Measurements from ENCODE around the gene MYO3B. TPM values are rescaled to one million over a fixed set of nuclear protein-coding genes. Genes with fewer than 3 reads are reported as not detected.

Gene MYO3B
- total RNA-seq, 1 experiment from 2014 or later, result 0.09 TPM

DNA sequence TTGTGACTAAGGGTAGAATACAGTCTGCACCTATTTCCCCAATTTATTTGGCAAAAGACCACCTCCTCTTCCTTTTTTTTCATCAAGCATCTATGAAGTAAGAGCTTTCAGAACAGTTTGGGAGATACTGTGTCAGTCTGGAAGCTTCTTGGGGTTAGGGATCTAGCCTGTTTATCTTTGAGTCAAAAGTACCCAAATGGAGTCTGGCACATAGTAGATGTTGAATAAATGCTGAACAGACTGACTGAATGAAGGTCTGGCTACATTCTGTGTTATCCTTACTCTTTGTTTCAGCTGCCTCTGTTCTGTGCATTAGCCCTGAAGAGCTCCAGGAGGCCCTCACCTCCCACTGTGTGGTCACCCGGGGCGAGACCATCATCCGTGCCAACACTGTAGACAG lies 223.2 kb downstream of the MYO3B start:
- Mint-ChIP-seq H3K4me3 (ENCODE audit: unreplicated experiment) (no peak overlapping the region), H3K27me3 (ENCODE audit: insufficient read depth, unreplicated experiment) (no peaks in the 10 kb centered on the region), H3K27ac (ENCODE audit: unreplicated experiment) (no peak overlapping the region), H3K4me1 (ENCODE audit: low read depth, unreplicated experiment) (peaks cover 8% of the 10 kb centered on the region), H3K36me3 (ENCODE audit: insufficient read depth, unreplicated experiment) (no peaks in the 10 kb centered on the region), H3K9me3 (ENCODE audit: unreplicated experiment) (no peaks in the 10 kb centered on the region)
- ChIA-PET CTCF (no interaction called here), POLR2A (no interaction called here)
- DNase-seq, result no peak
- TF ChIP-seq, protein P1, sequence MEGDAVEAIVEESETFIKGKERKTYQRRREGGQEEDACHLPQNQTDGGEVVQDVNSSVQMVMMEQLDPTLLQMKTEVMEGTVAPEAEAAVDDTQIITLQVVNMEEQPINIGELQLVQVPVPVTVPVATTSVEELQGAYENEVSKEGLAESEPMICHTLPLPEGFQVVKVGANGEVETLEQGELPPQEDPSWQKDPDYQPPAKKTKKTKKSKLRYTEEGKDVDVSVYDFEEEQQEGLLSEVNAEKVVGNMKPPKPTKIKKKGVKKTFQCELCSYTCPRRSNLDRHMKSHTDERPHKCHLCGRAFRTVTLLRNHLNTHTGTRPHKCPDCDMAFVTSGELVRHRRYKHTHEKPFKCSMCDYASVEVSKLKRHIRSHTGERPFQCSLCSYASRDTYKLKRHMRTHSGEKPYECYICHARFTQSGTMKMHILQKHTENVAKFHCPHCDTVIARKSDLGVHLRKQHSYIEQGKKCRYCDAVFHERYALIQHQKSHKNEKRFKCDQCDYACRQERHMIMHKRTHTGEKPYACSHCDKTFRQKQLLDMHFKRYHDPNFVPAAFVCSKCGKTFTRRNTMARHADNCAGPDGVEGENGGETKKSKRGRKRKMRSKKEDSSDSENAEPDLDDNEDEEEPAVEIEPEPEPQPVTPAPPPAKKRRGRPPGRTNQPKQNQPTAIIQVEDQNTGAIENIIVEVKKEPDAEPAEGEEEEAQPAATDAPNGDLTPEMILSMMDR (IDR thresholded peaks at IDR 0.05; ENCODE audit: insufficient read depth in 1 of 2, low read depth in 1 of 2, low read length in 1 of 2, severe bottlenecking in 1 of 2, unreplicated experiment in 1 of 2), result no peak
- no peak overlapping the region for H3K4me3 ChIP-seq (ENCODE audit: low read depth, low read length)
- H3K27me3 ChIP-seq (replicated peaks; ENCODE audit: control insufficient read depth, insufficient read depth, low read length), result no peaks in the 10 kb centered on the region; the same call in 1 of the 2 replicates
- intact Hi-C loops (cut with micrococcal nuclease; ENCODE audit: unreplicated experiment), result loop anchor here (10.0 kb wide), 1 partner anchor 174 kb away; no protein-coding TSS in a partner anchor
- no peaks in the 10 kb centered on the region for H3K9me3 ChIP-seq
- H3K36me3 ChIP-seq (ENCODE audit: control insufficient read depth, insufficient read depth, low read length), result no peaks in the 10 kb centered on the region
- no TSS peak for BruUV-seq (replicated peaks)
- H3K4me1 ChIP-seq, result peaks cover 7% of the 10 kb centered on the region; the same call in 1 of the 2 replicates

DNA sequence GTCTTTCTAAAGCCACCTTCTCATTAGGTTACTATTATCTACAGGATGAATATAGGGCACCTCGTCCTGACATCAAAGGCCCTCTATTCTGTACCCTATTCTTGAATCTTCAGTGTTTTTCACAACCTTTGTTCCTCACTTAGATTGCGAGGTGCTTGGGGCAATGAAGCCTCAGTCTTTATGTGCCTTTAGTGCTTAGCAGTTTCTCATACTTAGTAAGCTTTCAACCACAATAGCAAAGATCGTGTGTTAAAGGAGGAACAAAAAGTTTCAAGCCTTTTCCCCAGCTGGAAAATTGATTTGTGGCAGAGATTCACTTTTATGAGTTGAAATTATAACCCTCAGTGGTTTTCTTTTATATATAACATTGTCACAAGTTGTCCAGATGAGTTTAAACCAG lies 226.9 kb downstream of the MYO3B start:
- ChIA-PET CTCF (no interaction called here), POLR2A (no interaction called here)
- no TSS peak for BruUV-seq (replicated peaks)
- H3K36me3 ChIP-seq (ENCODE audit: control insufficient read depth, insufficient read depth, low read length), result no peaks in the 10 kb centered on the region
- no peaks in the 10 kb centered on the region for H3K9me3 ChIP-seq
- Mint-ChIP-seq H3K27ac (ENCODE audit: unreplicated experiment) (no peak overlapping the region), H3K4me1 (ENCODE audit: low read depth, unreplicated experiment) (peaks cover 9% of the 10 kb centered on the region), H3K4me3 (ENCODE audit: unreplicated experiment) (no peak overlapping the region), H3K27me3 (ENCODE audit: insufficient read depth, unreplicated experiment) (no peaks in the 10 kb centered on the region), H3K9me3 (ENCODE audit: unreplicated experiment) (no peaks in the 10 kb centered on the region), H3K36me3 (ENCODE audit: insufficient read depth, unreplicated experiment) (no peaks in the 10 kb centered on the region)
- H3K27me3 ChIP-seq (replicated peaks; ENCODE audit: control insufficient read depth, insufficient read depth, low read length), result no peaks in the 10 kb centered on the region; the same call in 1 of the 2 replicates
- H3K4me1 ChIP-seq, result peaks cover 2% of the 10 kb centered on the region; the same call in 1 of the 2 replicates
- H3K4me3 ChIP-seq (ENCODE audit: low read depth, low read length), result no peak overlapping the region
- DNase-seq, result no peak
- TF ChIP-seq, protein P1 (IDR thresholded peaks at IDR 0.05; ENCODE audit: insufficient read depth in 1 of 2, low read depth in 1 of 2, low read length in 1 of 2, severe bottlenecking in 1 of 2, unreplicated experiment in 1 of 2), result no peak
- intact Hi-C loops (cut with micrococcal nuclease; ENCODE audit: unreplicated experiment), result loop anchor here (5.0 to 10.0 kb wide), 2 partner anchors 127 to 170 kb away; no protein-coding TSS in a partner anchor

DNA sequence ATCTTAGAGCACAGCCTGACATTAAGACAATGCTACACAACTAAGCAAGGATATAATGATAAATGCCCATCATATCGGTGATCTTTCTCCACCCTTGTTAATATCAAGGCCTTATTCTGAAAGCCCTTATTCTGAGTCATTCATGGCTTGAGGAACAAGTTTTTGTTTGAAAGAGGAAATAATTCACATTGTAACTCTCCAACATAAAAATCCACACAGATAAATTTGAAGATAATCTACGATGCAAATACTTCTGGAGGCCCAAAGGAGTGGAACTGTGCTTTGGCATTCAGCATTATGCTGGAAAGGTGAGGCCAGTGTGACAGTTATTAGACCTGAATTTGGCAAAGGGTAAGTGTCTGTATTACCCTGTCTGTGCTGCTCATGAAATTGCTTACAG lies 227.4 kb downstream of the MYO3B start:
- no peak overlapping the region for H3K4me3 Mint-ChIP-seq (ENCODE audit: unreplicated experiment)
- H3K36me3 Mint-ChIP-seq (ENCODE audit: insufficient read depth, unreplicated experiment), result no peaks in the 10 kb centered on the region
- H3K4me1 Mint-ChIP-seq (ENCODE audit: low read depth, unreplicated experiment), result peaks cover 6% of the 10 kb centered on the region
- TF ChIP-seq, protein P1 (IDR thresholded peaks at IDR 0.05; ENCODE audit: insufficient read depth in 1 of 2, low read depth in 1 of 2, low read length in 1 of 2, severe bottlenecking in 1 of 2, unreplicated experiment in 1 of 2), result no peak
- POLR2A ChIA-PET, result no interaction called here
- Histone ChIP-seq H3K27me3 (replicated peaks; ENCODE audit: control insufficient read depth, insufficient read depth, low read length) (no peaks in the 10 kb centered on the region; the same call in 1 of the 2 replicates), H3K9me3 (no peaks in the 10 kb centered on the region), H3K4me1 (no peaks in the 10 kb centered on the region), H3K36me3 (ENCODE audit: control insufficient read depth, insufficient read depth, low read length) (no peaks in the 10 kb centered on the region), H3K4me3 (ENCODE audit: low read depth, low read length) (no peak overlapping the region)
- intact Hi-C loops (cut with micrococcal nuclease; ENCODE audit: unreplicated experiment), result loop anchor here (5.0 to 10.0 kb wide), 2 partner anchors 127 to 169 kb away; no protein-coding TSS in a partner anchor
- H3K27ac Mint-ChIP-seq (ENCODE audit: unreplicated experiment), result no peak overlapping the region
- no peak for DNase-seq
- H3K27me3 Mint-ChIP-seq (ENCODE audit: insufficient read depth, unreplicated experiment), result no peaks in the 10 kb centered on the region
- H3K9me3 Mint-ChIP-seq (ENCODE audit: unreplicated experiment), result no peaks in the 10 kb centered on the region
- CTCF ChIA-PET, result no interaction called here
- BruUV-seq (replicated peaks), result no TSS peak

All from Caco-2 (cell line).